ENCODE data around the gene RBPMS2.
"Not testable (repeated sequence)": the region's sequence is repeated elsewhere in the genome, so short reads cannot be mapped to it uniquely, and the experiment has no call there.

RBPMS2 gene

GRCh38 chr15:64753480-64754185, 21.8 kb downstream of the RBPMS2 start:
- DNase-seq (ENCODE audit: low spot score), result no peak

GRCh38 chr15:64751464-64751863, 23.9 kb downstream of the RBPMS2 start:
- DNase-seq (ENCODE audit: low spot score), result no peak

- DNase-seq (ENCODE audit: low spot score), result peak; percentile 28
Observed at GRCh38 chr15:64749999-64750657, 25.3 kb downstream of the RBPMS2 start.

- peak; percentile 61 for DNase-seq (ENCODE audit: low spot score)
Observed at GRCh38 chr15:64749167-64749566, 26.2 kb downstream of the RBPMS2 start.

GRCh38 chr15:64748251-64748650, 27.1 kb downstream of the RBPMS2 start:
- DNase-seq (ENCODE audit: low spot score), result no peak

- no peak for DNase-seq (ENCODE audit: low spot score)
Observed at GRCh38 chr15:64747578-64747977, 27.8 kb downstream of the RBPMS2 start.

GRCh38 chr15:64746921-64747320, 28.5 kb downstream of the RBPMS2 start:
- no peak for DNase-seq (ENCODE audit: low spot score)

- no peak for DNase-seq (ENCODE audit: low spot score)
Observed at GRCh38 chr15:64746356-64746755, 29.0 kb downstream of the RBPMS2 start.

- DNase-seq (ENCODE audit: low spot score), result no peak
Observed at GRCh38 chr15:64743691-64744090, 31.7 kb downstream of the RBPMS2 start.

GRCh38 chr15:64742921-64743320, 32.5 kb downstream of the RBPMS2 start:
- no peak for DNase-seq (ENCODE audit: low spot score)

GRCh38 chr15:64742385-64742784, 33.0 kb downstream of the RBPMS2 start:
- DNase-seq (ENCODE audit: low spot score), result no peak

- DNase-seq (ENCODE audit: low spot score), result not testable (repeated sequence)
Observed at GRCh38 chr15:64741708-64742107, 33.7 kb downstream of the RBPMS2 start.

GRCh38 chr15:64740311-64741170, 34.8 kb downstream of the RBPMS2 start:
- DNase-seq (ENCODE audit: low spot score), result peak; percentile 56

GRCh38 chr15:64739577-64740143, 35.7 kb downstream of the RBPMS2 start:
- no peak for DNase-seq (ENCODE audit: low spot score)

GRCh38 chr15:64739156-64739555, 36.2 kb downstream of the RBPMS2 start:
- no peak for DNase-seq (ENCODE audit: low spot score)

- no peak for DNase-seq (ENCODE audit: low spot score)
Observed at GRCh38 chr15:64738226-64739095, 36.9 kb downstream of the RBPMS2 start.

GRCh38 chr15:64732156-64732860, 43.1 kb downstream of the RBPMS2 start:
- DNase-seq (ENCODE audit: low spot score), result no peak

- no peak for DNase-seq (ENCODE audit: low spot score)
Observed at GRCh38 chr15:64731805-64732151, 43.6 kb downstream of the RBPMS2 start.

- peak; percentile 76 for DNase-seq (ENCODE audit: low spot score)
Observed at GRCh38 chr15:64731012-64731804, 44.2 kb downstream of the RBPMS2 start.

GRCh38 chr15:64730151-64730550, 45.2 kb downstream of the RBPMS2 start:
- no peak for DNase-seq (ENCODE audit: low spot score)

Data from AG08395 (cell line).